A549 (cell line): Measurements from ENCODE around the gene ZC3H12C. TPM values are rescaled to one million over a fixed set of nuclear protein-coding genes. Genes with fewer than 3 reads are reported as not detected.

Experiments
- ATAC-seq, 2 experiments: fragments of 200-7000 bp in 1 of 2; fragments of >200 bp in 1 of 2; cut with Nextera tagmentation in 1 of 2; cut with Tn5 transposase in 1 of 2; 3 replicates each; pipeline versions ENCODE4 v1.8.0 to v1.9.1; 2018 to 2020; ENCODE audit warnings: mild to moderate bottlenecking in 1 of 2, moderate library complexity in 1 of 2
- CTCF ChIA-PET: fragments of 300-600 bp; sonication (Branson Sonifier 250); formaldehyde crosslinking; extraction: SDS; loops from one replicate; lab custom pipeline; 2021; ENCODE audit warnings: antibody characterized with exemption, inconsistent platforms; lab: Yijun Ruan, JAX
- POLR2A ChIA-PET: fragments of 350-600 bp; formaldehyde crosslinking; extraction: SDS; loops from one replicate; lab custom pipeline; 2021; ENCODE audit warnings: antibody characterized with exemption, inconsistent platforms; lab: Yijun Ruan, JAX
- DNase-seq, 2 experiments: peaks; one replicate each; pipeline versions ENCODE4 v3.0.0 to v3.0.0-alpha.2; 2011 to 2016; ENCODE audit warnings: low read depth in 1 of 2, low spot score in 1 of 2
- FAIRE-seq: peaks from 2 replicates; lab custom pipeline; 2011; peaks lifted over from hg19 to GRCh38; lab: Jason Lieb, UNC
- H3K27ac ChIP-seq, 2 experiments: fragments of >200 bp; sonication (Bioruptor Twin); formaldehyde crosslinking; 3 replicates each; pipeline ENCODE4 v1.5.1; 2016 to 2017
- H3K4me1 ChIP-seq: fragments of >200 bp; sonication (Bioruptor Twin); formaldehyde crosslinking; 3 replicates; pipeline ENCODE4 v1.6.1; 2016
- H3K4me2 ChIP-seq: fragments of >200 bp; sonication (Bioruptor Twin); formaldehyde crosslinking; 3 replicates; pipeline ENCODE4 v1.6.1; 2016
- H3K4me3 ChIP-seq: fragments of >200 bp; sonication (Bioruptor Twin); formaldehyde crosslinking; 3 replicates; pipeline ENCODE4 v1.5.1; 2016
- H3K9me3 ChIP-seq: fragments of >200 bp; sonication (Bioruptor Twin); formaldehyde crosslinking; 3 replicates; pipeline ENCODE4 v1.6.1; 2016
- CEBPB ChIP-seq, 2 experiments: fragments of >200 bp in 1 of 2; sonication (Bioruptor Twin) in 1 of 2; formaldehyde crosslinking in 1 of 2; IDR thresholded peaks; 2 replicates each; pipeline ENCODE4 v1.6.1; 2012 to 2016
- CHD4 ChIP-seq: fragments of 200-600 bp; sonication (generic); IDR thresholded peaks from 2 replicates; pipeline ENCODE4 v1.6.1; 2016; ENCODE audit warnings: antibody characterized with exemption, mild to moderate bottlenecking, borderline replicate concordance
- EHMT2 ChIP-seq: fragments of 200-600 bp; sonication (generic); IDR thresholded peaks from 2 replicates; pipeline ENCODE4 v1.6.1; 2016; ENCODE audit warnings: antibody characterized with exemption, low read depth, mild to moderate bottlenecking, moderate library complexity
- EP300 ChIP-seq, 2 experiments: fragments of >200 bp; sonication (Bioruptor Twin); formaldehyde crosslinking; IDR thresholded peaks; 2 replicates in 1 of 2; 3 replicates in 1 of 2; pipeline ENCODE4 v1.6.1; 2016 to 2017
- ESRRA ChIP-seq: fragments of 150-350 bp; IDR thresholded peaks from 2 replicates; pipeline ENCODE4 v1.6.1; 2014; ENCODE audit warnings: mild to moderate bottlenecking, low read length, borderline replicate concordance
- FOSB ChIP-seq: fragments of 250-450 bp; sonication (Bioruptor Pico); IDR thresholded peaks from 2 replicates; pipeline ENCODE4 v1.5.0; 2020; ENCODE audit warnings: mild to moderate bottlenecking, moderate library complexity
- GATA3 ChIP-seq: IDR thresholded peaks from 2 replicates; pipeline ENCODE4 v1.6.1; 2012; ENCODE audit warnings: borderline replicate concordance
- HOXA7 ChIP-seq: fragments of 250-450 bp; sonication (Bioruptor Pico); IDR thresholded peaks from 2 replicates; pipeline ENCODE4 v1.5.0; 2020; ENCODE audit warnings: mild to moderate bottlenecking, moderate library complexity
- KDM5A ChIP-seq: fragments of 200-600 bp; sonication (generic); IDR thresholded peaks from 2 replicates; pipeline ENCODE4 v1.6.1; 2016; ENCODE audit warnings: antibody characterized with exemption, mild to moderate bottlenecking
- SMC3 ChIP-seq: fragments of >200 bp; sonication (Bioruptor Twin); formaldehyde crosslinking; IDR thresholded peaks from 3 replicates; pipeline ENCODE4 v1.6.1; 2018; ENCODE audit warnings: inconsistent platforms
- TP53 ChIP-seq: fragments of 250-450 bp; sonication (Bioruptor Pico); IDR thresholded peaks from 2 replicates; pipeline ENCODE4 v1.5.0; 2021; ENCODE audit warnings: mild to moderate bottlenecking, moderate library complexity
- ZFP36 ChIP-seq: fragments of 450-650 bp; IDR thresholded peaks from 2 replicates; pipeline ENCODE4 v1.6.1; 2014; ENCODE audit warnings: borderline replicate concordance; ENCODE audit not compliant: partially characterized antibody
- WGBS: methylation state at CpG from one replicate; pipeline ENCODE4 v1.1.6; 2017; ENCODE audit errors: missing lambda C conversion rate; 5-methylcytosine and 5-hydroxymethylcytosine counted together
- polyA plus RNA-seq, 4 experiments: library from polyadenylated mRNA; depleted of rRNA in 3 of 4; stranded (reverse); fragments of >200 nt; fragmentation: RNase III in 1 of 4; extraction: RNeasy Plus Mini Kit Qiagen cat#74134 plus additional on column Dnase treatment in 1 of 4; gene quantifications; 2 replicates in 3 of 4; 3 replicates in 1 of 4; pipeline ENCODE4 v1.2.3, GENCODE V29; 2011 to 2017
- TF ChIP-seq, protein P1 (sequence below): fragments of >200 bp; sonication (Bioruptor Twin); formaldehyde crosslinking; IDR thresholded peaks from 3 replicates; pipeline ENCODE4 v1.5.1; 2016
- TF ChIP-seq, protein P2 (sequence below): fragments of 200-600 bp; sonication (generic); IDR thresholded peaks from 2 replicates; pipeline ENCODE4 v1.6.1; 2016; ENCODE audit warnings: antibody characterized with exemption, mild to moderate bottlenecking, moderate library complexity
- TF ChIP-seq, protein P3 (sequence below): fragments of >200 bp; sonication (Bioruptor Twin); formaldehyde crosslinking; IDR thresholded peaks from 2 replicates; pipeline ENCODE4 v1.6.1; 2016
- TF ChIP-seq, protein P4 (sequence below): fragments of 150-350 bp; IDR thresholded peaks from 2 replicates; pipeline ENCODE4 v1.6.1; 2014; ENCODE audit warnings: low read depth, mild to moderate bottlenecking, low read length
- TF ChIP-seq, protein P5 (sequence below): fragments of 250-450 bp; sonication (Bioruptor Pico); IDR thresholded peaks from 2 replicates; pipeline ENCODE4 v1.5.0; 2021; ENCODE audit warnings: mild to moderate bottlenecking, moderate library complexity, borderline replicate concordance

Gene ZC3H12C
- polyA plus RNA-seq, 2 of the 4 experiments (the other 2 are of a cell fraction), result 3.1 to 12.4 TPM

DNA sequence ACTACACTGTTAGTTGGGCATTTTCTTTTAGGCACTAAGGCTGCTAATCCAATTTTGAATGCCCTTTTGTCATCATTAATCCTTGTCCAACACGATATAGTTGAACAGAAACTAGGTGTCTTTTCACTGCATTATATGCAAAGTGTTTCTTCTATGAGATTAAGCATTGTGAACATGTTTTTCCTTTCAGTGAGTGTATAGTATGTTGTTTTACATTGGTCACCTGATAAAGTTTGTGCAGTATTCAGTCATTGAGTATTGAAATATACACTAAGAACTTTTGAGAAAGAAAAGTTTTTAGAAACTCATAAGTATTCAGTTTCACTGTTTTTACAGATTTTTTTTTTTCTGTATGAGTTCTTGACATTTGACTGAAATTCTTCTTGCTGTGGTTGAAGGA is 59.0 kb downstream of the ZC3H12C start:
- ChIA-PET POLR2A (interaction anchor here (0.6 kb wide), 1 partner anchor 41 kb away, joined by 3 read pairs; no protein-coding TSS in a partner anchor), CTCF (interaction anchor here (1.2 kb wide), 1 partner anchor 25 kb away, joined by 3 read pairs; no protein-coding TSS in a partner anchor)
- DNase-seq (no peak), ATAC-seq (no peak), FAIRE-seq (no peak)
- Histone ChIP-seq H3K27ac (peak overlapping the region in 1 of 2 experiments; percentile 11; a peak in 2 of 6 replicates), H3K9me3 (no peaks in the 10 kb centered on the region), H3K4me2 (no peak overlapping the region; the same call in 2 of the 3 replicates), H3K4me3 (no peak overlapping the region), H3K4me1 (peaks cover 56% of the 10 kb centered on the region)
- TF ChIP-seq SMC3, result no peak
- TF ChIP-seq FOSB (CRISPR knock-in tag), result no peak
- TF ChIP-seq, protein P1, sequence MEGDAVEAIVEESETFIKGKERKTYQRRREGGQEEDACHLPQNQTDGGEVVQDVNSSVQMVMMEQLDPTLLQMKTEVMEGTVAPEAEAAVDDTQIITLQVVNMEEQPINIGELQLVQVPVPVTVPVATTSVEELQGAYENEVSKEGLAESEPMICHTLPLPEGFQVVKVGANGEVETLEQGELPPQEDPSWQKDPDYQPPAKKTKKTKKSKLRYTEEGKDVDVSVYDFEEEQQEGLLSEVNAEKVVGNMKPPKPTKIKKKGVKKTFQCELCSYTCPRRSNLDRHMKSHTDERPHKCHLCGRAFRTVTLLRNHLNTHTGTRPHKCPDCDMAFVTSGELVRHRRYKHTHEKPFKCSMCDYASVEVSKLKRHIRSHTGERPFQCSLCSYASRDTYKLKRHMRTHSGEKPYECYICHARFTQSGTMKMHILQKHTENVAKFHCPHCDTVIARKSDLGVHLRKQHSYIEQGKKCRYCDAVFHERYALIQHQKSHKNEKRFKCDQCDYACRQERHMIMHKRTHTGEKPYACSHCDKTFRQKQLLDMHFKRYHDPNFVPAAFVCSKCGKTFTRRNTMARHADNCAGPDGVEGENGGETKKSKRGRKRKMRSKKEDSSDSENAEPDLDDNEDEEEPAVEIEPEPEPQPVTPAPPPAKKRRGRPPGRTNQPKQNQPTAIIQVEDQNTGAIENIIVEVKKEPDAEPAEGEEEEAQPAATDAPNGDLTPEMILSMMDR, result no peak
- TF ChIP-seq, protein P2, sequence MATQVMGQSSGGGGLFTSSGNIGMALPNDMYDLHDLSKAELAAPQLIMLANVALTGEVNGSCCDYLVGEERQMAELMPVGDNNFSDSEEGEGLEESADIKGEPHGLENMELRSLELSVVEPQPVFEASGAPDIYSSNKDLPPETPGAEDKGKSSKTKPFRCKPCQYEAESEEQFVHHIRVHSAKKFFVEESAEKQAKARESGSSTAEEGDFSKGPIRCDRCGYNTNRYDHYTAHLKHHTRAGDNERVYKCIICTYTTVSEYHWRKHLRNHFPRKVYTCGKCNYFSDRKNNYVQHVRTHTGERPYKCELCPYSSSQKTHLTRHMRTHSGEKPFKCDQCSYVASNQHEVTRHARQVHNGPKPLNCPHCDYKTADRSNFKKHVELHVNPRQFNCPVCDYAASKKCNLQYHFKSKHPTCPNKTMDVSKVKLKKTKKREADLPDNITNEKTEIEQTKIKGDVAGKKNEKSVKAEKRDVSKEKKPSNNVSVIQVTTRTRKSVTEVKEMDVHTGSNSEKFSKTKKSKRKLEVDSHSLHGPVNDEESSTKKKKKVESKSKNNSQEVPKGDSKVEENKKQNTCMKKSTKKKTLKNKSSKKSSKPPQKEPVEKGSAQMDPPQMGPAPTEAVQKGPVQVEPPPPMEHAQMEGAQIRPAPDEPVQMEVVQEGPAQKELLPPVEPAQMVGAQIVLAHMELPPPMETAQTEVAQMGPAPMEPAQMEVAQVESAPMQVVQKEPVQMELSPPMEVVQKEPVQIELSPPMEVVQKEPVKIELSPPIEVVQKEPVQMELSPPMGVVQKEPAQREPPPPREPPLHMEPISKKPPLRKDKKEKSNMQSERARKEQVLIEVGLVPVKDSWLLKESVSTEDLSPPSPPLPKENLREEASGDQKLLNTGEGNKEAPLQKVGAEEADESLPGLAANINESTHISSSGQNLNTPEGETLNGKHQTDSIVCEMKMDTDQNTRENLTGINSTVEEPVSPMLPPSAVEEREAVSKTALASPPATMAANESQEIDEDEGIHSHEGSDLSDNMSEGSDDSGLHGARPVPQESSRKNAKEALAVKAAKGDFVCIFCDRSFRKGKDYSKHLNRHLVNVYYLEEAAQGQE, result no peak
- no peak for TF ChIP-seq ESRRA
- TF ChIP-seq EP300 (IDR thresholded peaks at IDR 0.05), result no peak
- TF ChIP-seq HOXA7 (CRISPR knock-in tag), result no peak
- no peak for TF ChIP-seq TP53 (CRISPR knock-in tag)
- WGBS, result 16% methylated on average over 1 of the region's 1 CpG

DNA sequence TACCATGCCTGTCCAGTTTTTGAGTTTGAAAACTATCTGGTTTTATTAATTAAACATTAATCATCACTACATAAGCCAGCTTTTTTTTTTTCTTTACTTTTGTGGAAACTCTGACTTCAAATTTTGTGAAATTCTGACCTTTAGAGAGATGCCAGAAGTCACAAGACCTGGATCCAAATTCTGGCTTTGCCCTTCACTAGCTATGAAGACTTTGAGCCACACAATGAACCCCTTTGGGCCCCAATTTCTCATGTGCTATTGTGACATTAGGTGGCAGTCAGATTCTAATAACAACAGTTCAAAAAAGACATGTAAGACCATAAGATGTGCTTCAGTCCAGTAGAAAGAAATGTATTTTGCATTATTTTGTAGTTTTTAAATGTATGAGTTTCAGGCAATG is 60.3 kb downstream of the ZC3H12C start:
- H3K9me3 ChIP-seq, result no peaks in the 10 kb centered on the region

More for the DNA sequence above, 60.3 kb downstream of the ZC3H12C start:
- no peak for DNase-seq
- no peak for ATAC-seq
- H3K4me3 ChIP-seq, result no peak overlapping the region
- H3K4me1 ChIP-seq, result peaks cover 44% of the 10 kb centered on the region
- FAIRE-seq, result no peak
- POLR2A ChIA-PET, result no interaction called here
- TF ChIP-seq, protein P3, sequence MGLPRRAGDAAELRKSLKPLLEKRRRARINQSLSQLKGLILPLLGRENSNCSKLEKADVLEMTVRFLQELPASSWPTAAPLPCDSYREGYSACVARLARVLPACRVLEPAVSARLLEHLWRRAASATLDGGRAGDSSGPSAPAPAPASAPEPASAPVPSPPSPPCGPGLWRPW, result no peak
- no peak for TF ChIP-seq ZFP36
- TF ChIP-seq EHMT2, result no peak
- no peak for TF ChIP-seq GATA3
- TF ChIP-seq, protein P4, sequence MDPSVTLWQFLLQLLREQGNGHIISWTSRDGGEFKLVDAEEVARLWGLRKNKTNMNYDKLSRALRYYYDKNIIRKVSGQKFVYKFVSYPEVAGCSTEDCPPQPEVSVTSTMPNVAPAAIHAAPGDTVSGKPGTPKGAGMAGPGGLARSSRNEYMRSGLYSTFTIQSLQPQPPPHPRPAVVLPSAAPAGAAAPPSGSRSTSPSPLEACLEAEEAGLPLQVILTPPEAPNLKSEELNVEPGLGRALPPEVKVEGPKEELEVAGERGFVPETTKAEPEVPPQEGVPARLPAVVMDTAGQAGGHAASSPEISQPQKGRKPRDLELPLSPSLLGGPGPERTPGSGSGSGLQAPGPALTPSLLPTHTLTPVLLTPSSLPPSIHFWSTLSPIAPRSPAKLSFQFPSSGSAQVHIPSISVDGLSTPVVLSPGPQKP, result no peak
- TF ChIP-seq, protein P5, sequence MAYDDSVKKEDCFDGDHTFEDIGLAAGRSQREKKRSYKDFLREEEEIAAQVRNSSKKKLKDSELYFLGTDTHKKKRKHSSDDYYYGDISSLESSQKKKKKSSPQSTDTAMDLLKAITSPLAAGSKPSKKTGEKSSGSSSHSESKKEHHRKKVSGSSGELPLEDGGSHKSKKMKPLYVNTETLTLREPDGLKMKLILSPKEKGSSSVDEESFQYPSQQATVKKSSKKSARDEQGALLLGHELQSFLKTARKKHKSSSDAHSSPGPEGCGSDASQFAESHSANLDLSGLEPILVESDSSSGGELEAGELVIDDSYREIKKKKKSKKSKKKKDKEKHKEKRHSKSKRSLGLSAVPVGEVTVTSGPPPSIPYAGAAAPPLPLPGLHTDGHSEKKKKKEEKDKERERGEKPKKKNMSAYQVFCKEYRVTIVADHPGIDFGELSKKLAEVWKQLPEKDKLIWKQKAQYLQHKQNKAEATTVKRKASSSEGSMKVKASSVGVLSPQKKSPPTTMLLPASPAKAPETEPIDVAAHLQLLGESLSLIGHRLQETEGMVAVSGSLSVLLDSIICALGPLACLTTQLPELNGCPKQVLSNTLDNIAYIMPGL, result no peak
- TF ChIP-seq CHD4, result no peak
- no peak for TF ChIP-seq KDM5A
- TF ChIP-seq SMC3, result no peak
- TF ChIP-seq CEBPB (IDR thresholded peaks at IDR 0.05), result no peak
- H3K4me2 ChIP-seq, result no peak overlapping the region
- peak overlapping the region in 1 of 2 experiments; percentile 51; a peak in 1 of 6 replicates for H3K27ac ChIP-seq
- CTCF ChIA-PET, result interaction anchor here (1.0 to 1.2 kb wide), 4 partner anchors 12 to 214 kb away, joined by 3 read pairs; partner anchors contain the start of gene ZC3H12C
